ENCODE results near the gene VAV2.

The VAV2 gene

DNA sequence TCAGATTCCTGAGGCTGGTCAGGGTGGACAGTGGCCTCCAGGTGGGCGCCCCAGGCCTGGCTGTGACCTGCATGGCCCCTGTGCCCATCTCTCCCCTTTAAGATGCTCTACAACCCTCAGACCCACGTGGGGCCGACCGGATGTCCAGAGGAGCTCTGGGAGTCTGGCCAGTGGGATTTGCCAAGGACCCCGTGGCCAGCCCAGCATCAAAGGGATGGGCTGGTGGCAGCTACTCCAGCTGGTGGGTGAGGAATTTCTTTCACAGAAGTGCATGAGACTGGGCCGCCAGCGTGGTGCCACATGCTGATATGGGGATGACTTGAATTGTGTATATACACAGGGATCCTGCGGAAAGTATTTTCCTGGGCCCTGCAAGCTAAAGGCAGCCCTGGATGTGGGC is 159.2 kb downstream of the VAV2 start:
- DNase-seq, result no peak

GRCh38 chr9:133830711-133831110 is 161.4 kb downstream of the VAV2 start:
- no peak for DNase-seq

DNA sequence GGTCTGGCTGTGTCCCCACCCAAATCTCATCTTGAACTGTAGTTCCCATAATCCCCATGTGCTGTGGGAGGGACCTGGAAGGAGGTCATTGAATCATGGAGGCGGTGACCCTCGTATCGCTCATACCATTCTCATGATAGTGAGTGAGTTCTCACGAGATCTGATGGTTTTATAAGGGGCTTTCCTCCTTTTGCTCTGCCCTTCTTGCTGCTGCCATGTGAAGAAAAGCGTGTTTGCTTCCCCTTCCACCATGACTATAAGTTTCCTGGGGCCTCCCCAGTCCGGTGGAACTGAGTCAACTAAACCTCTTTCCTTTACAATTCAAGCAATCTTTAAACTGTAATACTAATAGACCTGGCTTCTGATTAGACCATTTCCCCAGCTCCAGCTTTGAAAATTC is 161.8 kb downstream of the VAV2 start:
- no peak for DNase-seq

GRCh38 chr9:133828338-133828997 is 163.7 kb downstream of the VAV2 start:
- DNase-seq, result no peak

DNA sequence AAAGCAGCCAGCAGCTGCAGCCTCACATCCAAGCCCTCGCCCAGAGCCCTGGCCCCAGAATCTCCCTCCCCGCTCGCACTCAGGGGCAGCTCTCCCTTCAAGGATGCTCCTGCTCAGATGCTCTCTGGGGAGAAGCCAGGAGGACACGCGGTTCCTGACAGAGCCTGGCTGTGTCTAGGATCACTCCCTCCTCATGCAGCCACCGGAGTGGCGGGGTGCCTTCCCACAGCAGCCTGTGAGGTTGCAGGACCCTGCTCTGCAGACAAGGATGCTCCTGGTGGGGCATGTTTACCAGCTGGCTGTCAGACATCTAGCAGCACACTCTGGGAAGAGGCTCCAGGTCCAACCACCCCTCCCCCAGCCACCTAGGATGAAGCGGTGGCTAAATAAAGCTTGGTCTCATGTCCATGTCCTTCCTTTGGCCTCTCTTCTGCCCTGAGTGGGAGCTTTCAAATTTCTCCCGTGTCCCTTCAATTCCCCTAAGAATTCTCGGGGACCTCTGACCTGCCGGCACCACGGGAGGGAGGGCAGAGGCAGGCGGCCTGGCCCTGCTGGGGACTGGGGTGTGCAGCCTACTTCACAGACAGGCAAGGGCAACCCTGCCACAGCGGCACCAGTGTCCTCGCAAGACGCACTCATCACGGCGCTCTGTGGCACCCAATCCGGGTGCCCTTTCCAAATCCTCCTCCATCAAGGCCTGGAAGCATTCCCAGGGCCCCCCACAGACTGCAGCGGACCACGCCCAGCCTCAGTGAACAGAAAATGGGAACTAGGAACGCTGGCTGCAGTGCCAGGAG is 165.6 kb downstream of the VAV2 start:
- DNase-seq, result no peak

DNA sequence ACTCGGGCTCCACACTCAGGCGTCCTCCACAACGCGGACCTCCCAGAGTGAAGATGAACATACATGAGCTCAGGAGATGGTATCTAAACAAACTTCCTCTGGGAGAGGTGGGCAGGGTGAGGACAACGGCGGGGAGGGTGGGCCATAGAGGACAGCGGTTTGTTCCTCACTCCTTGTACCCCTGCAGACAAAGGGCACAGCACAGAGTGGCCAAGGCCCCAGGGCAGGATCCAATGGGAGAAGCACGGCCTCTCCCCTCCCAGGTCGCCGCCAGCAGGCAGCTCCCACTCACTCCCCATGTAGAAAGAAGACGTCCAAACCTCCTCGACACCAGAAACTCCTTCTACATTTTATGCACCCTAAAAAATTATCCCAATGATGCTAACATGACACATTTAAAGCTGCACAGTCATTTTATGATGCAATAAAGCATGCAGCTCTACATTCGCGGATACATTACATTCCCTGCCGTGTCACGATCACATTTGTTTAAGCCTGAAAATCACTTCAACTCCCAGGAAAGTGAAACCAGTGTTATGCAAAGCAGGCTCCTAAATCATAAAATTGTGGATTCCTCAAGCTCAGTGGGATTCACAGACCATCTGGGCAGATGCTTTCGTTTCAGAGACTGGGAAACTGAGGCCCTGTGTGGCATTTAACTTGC is 166.4 kb downstream of the VAV2 start:
- DNase-seq, result no peak

DNA sequence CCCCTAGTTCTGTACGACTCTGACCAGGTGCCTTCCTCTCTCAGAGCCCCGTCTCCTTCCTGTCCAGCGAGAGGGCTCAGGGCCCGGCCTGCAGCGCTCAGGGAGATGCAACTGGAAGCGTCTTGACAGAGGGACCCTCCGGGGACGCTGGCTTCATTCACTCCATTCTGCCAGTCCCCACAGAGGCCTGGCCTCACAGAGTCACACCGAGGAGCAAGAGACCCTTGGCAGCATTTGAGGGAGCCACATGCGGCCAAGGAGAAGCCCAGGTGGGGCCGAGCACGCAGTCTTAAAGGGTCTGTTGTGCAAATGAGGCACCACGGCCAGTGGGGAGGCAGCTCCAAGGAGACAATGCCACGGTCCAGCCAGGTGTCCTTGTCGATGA is 167.3 kb downstream of the VAV2 start:
- DNase-seq, result no peak

DNA sequence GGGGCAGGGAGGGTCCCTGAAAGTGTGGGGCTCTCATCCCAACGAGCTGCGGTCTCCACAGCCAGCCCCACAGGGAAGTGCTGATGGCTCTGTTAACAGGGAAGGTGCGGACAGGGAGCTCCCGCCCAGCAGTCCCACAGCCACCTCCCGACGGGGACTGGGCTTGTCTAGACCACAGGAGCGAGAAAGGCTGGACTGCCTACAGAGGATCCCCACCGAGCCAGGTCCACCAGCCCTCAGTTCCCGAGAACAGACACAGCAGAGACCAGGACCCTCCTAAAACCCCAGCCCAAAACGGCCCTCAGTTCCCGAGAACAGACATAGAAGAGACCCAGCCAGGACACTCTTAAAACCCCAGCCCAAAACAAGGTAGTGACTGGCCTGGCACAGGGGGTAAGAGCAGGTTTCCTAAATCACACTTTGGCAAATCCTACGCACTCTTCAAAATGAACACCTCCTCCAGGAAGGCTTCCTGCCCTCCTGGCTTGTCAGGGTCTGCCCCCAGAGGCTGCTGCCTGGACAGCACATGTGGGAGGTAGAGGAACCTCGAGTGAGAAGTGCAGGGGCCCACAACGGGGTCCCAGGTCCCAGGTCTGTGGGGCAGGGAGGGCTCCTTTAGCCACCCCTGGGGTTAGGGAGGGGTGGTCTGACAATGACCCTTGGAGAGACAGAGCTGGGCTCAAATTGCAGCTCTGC is 167.9 kb downstream of the VAV2 start:
- DNase-seq, result no peak

GRCh38 chr9:133823189-133824105 is 168.7 kb downstream of the VAV2 start:
- no peak for DNase-seq

DNA sequence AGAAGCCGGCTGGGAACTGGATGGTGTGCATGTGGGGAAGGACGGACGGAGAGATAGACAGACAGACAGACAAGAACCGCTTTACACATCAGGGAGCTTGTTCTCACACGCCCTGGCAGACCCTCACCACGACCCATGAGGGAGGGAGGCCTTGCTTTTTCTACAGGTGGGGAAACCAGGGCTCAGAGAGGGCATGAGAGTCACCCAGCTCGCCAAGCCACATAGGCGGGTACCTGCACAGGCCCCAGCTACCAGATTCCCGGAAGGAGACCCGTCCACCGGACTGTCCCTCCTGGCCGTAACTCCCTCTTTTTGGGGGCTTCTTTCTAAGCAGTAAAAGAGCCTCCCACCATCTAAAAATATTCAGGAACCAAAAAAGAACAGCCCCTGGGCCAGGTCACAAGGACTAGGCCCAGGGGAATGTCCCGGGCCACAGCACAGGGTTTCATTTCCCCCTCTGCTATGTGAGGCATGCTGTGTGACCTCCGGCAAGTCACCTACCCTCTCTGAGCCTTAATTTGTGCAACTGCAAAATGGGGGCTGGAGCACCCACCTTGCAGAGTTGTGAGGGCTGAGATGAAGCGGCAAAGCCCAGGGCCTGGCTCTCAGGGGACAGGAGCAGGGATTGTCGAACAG is 169.6 kb downstream of the VAV2 start:
- DNase-seq, result no peak

DNA sequence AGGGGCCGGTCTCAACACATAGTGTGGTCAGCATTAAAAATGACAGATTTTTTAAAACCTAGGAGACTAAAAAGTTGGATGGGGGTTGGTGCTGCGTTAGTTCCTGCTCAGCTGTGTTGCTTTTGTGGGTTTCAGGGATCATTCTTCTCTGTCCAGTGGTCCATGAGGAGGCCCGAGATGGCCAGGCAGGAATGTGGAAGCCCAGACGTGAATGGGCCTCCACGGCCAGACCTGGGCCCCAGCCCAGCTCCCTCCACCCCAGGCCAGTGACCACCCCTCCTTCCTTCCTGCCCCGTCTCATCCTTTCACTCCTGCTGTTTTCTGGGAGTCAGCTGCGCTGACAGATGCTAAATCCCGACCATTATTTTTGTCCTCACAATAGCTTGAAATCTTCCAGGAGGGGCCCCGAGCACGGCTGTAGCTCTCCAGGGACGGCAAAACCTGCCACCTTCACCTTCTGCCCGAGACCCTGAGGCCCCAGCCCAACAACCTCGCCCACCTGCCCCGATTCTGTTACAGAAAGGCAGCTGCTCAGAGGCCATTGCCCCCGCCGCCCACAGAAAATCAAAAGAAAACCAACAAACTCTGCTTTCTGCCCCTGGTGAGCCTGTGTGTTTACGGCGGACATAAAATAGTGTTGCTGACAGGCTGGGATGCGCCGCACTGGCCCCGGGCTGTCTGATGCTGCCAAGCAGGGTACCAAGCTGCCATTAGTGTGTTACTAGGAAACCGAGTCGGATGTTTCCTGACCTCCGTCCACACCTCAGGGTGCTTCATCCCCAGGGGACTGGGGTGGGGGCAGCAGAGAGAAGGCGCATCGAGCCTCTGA is 170.3 kb downstream of the VAV2 start:
- DNase-seq, result no peak

DNA sequence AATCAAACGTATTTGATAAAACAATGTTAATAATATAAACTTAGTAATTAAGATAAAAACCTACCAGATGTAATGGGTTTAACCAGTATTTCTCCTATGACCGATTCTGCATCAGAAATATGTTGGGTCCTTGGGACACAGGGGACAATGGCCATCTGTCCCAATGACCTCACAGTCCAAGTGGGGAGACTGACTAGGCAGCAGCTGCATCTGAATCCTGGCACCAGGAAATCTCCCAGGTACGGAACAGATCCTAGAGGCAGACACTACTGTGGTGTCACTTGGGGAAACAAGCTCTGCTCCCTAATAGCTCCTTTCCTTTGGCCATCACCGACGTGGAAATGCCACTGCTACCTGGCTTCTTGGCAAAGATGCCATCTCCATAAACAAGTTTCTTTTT is 172.2 kb downstream of the VAV2 start:
- no peak for DNase-seq

DNA sequence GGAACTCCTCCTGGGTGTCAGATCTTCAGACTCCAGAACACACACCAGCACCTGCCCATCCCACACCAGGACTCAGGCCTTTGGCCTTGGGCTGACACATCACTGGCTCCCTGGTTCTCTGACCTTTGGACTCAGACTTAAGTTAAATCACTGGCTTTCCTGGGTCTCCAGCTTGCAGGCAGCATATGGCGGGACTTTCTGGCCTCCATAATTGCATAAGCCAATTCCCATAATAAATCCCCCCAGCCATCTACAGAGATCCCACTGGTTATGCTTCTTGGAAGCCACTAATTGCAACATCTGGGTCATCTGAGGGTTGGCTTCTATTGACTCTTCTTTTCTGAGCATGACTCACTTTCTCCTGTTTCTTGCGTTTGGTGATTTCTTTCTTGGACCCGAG is 173.7 kb downstream of the VAV2 start:
- no peak for DNase-seq

DNA sequence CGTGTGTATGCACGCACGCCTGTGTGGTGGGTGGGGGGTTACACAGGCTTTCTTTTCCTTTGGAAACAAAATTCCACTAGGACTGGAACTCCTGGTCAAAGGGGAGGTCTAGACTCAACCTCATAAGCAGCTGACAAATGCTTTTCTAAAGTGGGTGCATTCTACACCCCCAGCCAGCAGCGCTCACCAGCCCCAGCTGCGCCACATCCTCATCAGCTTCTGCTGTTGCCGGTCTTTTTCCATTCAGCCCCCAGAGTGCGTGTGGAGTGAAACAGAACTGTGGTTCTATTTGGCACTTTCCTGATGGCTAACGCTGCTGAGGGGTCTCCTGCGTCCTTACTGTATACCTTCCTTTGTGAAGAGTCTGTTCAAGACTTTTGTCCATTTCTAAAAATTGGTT is 176.3 kb downstream of the VAV2 start:
- no peak for DNase-seq

GRCh38 chr9:133814586-133815208 is 177.4 kb downstream of the VAV2 start:
- no peak for DNase-seq

DNA sequence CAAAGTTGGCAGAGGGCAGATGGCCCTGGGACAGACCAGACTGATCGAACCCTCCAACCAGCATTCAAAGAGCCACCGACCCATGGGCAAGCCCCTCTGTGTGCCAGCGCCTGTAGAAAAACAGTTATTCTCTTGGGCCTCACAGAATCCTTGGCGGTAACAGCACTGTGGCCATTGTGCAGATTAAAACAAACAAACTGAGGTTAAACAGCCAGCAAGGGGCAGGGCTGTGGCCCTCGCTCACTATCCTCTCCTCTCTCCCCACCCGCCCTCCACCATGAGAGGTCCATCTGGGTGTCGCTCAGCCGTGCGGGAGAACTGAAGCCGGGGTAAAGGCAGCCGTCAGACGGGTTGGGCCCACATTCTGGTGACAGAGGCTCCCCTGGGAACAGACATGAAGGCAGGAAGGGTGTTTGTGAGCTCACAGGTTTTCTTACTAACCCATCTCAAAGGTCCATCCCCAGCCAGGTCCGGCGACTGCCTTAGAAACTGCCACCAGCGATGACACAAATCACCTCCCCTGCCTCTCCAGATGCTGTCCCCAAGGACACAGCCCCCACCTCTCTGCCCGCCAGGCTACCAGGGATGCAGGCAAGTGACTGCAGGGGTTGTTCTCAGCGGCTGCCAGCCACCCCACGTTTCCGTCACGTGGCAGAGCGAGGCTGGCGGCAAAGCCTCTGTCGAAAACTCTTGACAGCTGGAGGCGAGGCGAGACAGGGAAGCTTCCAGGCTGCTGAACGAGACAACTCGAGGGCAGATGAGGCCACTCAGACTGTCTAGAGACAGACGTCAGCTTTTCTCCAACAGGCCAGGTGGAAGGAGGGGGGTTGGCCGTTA is 178.2 kb downstream of the VAV2 start:
- DNase-seq, result no peak

DNA sequence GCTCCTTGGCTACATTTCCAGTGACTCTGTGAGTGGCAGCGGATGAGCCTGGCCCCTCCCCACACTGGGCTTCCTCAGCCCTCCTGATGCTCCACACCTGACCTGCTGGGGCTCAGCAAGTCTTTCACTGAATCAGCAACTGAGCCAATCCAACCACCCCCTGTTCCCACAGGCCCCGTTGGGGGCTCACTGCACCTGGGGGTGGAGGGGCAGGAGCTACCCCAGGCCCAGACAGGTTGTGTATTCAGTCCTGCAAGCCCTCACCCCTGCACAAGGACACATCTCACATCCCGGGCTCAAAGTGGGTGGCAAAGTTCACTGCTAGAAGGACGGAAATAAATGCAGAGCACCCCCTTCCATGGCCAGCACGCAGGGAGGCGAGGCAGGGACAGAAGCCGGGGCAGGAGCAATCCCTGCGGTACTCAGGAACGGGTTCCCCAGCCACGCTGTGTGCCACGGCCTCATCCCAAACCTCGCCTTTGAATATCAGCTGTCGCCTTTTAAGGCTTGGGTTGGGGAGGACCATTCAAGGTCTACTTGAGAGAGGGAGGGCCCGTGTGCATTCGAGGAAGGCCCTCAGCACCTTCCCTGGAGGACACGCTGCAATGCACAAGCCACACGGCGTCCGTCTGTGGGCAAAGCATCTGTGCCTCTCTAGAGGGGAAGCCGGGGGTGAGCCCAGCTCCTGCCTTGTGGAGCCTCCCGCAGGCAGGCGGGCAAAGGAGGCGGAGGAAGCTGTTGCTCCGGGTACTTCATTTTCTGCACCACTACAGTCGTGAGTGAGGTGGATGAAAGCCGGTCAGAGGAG is 179.0 kb downstream of the VAV2 start:
- no peak for DNase-seq

DNA sequence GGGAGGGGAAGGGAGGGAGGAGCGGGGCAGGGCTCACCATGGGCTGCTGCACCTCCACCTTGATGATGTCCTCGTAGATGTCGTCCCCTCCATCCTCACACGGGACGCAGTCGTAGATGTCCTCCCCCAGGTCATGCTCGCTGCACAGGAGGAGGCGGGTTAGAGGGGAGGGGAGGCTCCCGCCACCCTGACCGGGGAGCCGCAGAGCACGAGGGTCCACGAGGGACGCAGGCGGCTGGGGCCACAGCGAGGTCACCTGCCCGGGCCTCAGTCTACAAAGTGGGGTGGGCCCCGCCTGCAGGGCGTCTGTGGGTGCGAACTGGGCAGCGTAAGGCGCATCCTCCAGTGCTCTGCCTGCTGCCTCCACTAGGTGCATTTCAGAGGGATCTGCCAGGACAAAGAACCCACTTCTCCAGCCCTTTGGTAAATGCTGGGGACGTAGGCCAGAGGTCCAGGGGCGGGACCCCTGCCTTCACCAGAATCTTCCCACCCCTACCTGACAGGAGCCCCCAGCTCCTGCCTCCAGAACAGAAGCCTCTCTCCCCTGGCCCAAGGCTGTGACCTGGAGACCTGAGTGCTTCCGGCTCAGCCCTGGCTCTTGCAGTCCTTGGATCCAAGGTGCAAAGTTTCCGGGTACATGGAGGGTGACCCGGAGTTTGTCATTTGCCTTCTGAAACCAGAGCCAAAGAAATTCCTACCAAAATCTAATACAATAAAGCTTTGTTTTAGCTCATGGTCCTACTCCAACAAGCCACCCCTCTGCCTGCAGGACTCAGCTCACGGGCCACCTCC is 179.9 kb downstream of the VAV2 start:
- no peak for DNase-seq
